ENCODE data around the gene CEP57L1.

GRCh38 chr6:109179507-109179906, 84.2 kb downstream of the CEP57L1 start:
- TF ChIP-seq ZNF3 (CRISPR knock-in tag; IDR thresholded peaks at IDR 0.05) (no peak), ZNF431 (CRISPR knock-in tag; IDR thresholded peaks at IDR 0.05) (no peak), CC2D1A (IDR thresholded peaks at IDR 0.05) (no peak), FOXO4 (CRISPR knock-in tag; IDR thresholded peaks at IDR 0.05) (no peak), POLR2A (conservative IDR thresholded peaks at IDR 0.05) (no peak), RFX5 (IDR thresholded peaks at IDR 0.05; ENCODE audit: low read depth, low read length) (no peak), CREB3 (tag; conservative IDR thresholded peaks at IDR 0.05; ENCODE audit: low read depth) (no peak), NUFIP1 (IDR thresholded peaks at IDR 0.05; ENCODE audit: partially characterized antibody) (no peak), HDAC2 (IDR thresholded peaks at IDR 0.05) (no peak), CTCF (IDR thresholded peaks at IDR 0.05 in 2 of 3, conservative IDR thresholded peaks at IDR 0.05 in 1 of 3; ENCODE audit: insufficient read depth in 2 of 3, low read depth in 1 of 3, low read length in 3 of 3) (no peak), TOE1 (IDR thresholded peaks at IDR 0.05; ENCODE audit: borderline replicate concordance) (no peak), TOE1 (CRISPR knock-in tag; IDR thresholded peaks at IDR 0.05; ENCODE audit: borderline replicate concordance, low read depth) (no peak)
